ENCODE measurements around the gene P2RY12.

Gene P2RY12

GRCh38 chr3:151351648-151352047 is 32.9 kb downstream of the P2RY12 start (continued):
- no peak for TF ChIP-seq ZNF449 (tag by site-specific recombination; IDR thresholded peaks at IDR 0.05)
- TF ChIP-seq ZNF157 (tag by site-specific recombination; IDR thresholded peaks at IDR 0.05) = no peak

GRCh38 chr3:151351219-151351618 is 33.3 kb downstream of the P2RY12 start:
- Histone ChIP-seq H3K36me3 (ENCODE audit: control insufficient read depth in 2 of 2, insufficient read depth in 1 of 2, low read length in 2 of 2) (peaks cover 0 to 5% of the 10 kb centered on the region in 2 experiments; a peak in 1 of 3 replicates), H3K4me3 (ENCODE audit: low read depth, low read length) (no peak overlapping the region), H3K27ac (ENCODE audit: extremely low read depth, low read depth, low read length) (no peak overlapping the region), H3K4me1 (ENCODE audit: control insufficient read depth, insufficient read depth, low read length) (no peaks in the 10 kb centered on the region), H3K9me3 (ENCODE audit: control insufficient read depth, insufficient read depth, low read depth, low read length) (no peaks in the 10 kb centered on the region)
- CTCF ChIA-PET = no interaction called here
- POLR2A ChIA-PET = no interaction called here
- TF ChIP-seq ZNF610 (tag by site-specific recombination; IDR thresholded peaks at IDR 0.05; ENCODE audit: borderline replicate concordance) (no peak), ZSCAN5A (tag by site-specific recombination; IDR thresholded peaks at IDR 0.05) (no peak), ZNF596 (tag by site-specific recombination; IDR thresholded peaks at IDR 0.05) (no peak), ZNF792 (tag by site-specific recombination; IDR thresholded peaks at IDR 0.05) (no peak), ZBTB48 (tag by site-specific recombination; IDR thresholded peaks at IDR 0.05) (no peak)

- no peaks in the 10 kb centered on the region for H3K9me3 ChIP-seq (ENCODE audit: control insufficient read depth, insufficient read depth, low read depth, low read length)
- no peak overlapping the region for H3K4me3 ChIP-seq (ENCODE audit: low read depth, low read length)
- no peak overlapping the region for H3K27ac ChIP-seq (ENCODE audit: extremely low read depth, low read depth, low read length)
- H3K36me3 ChIP-seq (ENCODE audit: control insufficient read depth in 2 of 2, insufficient read depth in 1 of 2, low read length in 2 of 2) = no peaks in the 10 kb centered on the region
- ChIA-PET POLR2A (no interaction called here), CTCF (interaction anchor here (0.8 kb wide), 1 partner anchor 1921 kb away, joined by 3 read pairs; no protein-coding TSS in a partner anchor)
- no peaks in the 10 kb centered on the region for H3K4me1 ChIP-seq (ENCODE audit: control insufficient read depth, insufficient read depth, low read length)
- TF ChIP-seq GLI4 (tag by site-specific recombination; IDR thresholded peaks at IDR 0.05) (no peak), ZSCAN30 (tag by site-specific recombination; IDR thresholded peaks at IDR 0.05) (no peak), ZNF785 (tag by site-specific recombination; IDR thresholded peaks at IDR 0.05) (no peak), TCF7L2 (IDR thresholded peaks at IDR 0.05; ENCODE audit: borderline replicate concordance, low read depth, low read length) (no peak), ZNF335 (tag by site-specific recombination; conservative IDR thresholded peaks at IDR 0.05) (no peak), ZNF600 (tag by site-specific recombination; IDR thresholded peaks at IDR 0.05) (no peak), ZNF146 (tag by site-specific recombination; IDR thresholded peaks at IDR 0.05) (no peak), ATF2 (tag by site-specific recombination; IDR thresholded peaks at IDR 0.05; ENCODE audit: low read depth) (no peak), ZNF664 (tag by site-specific recombination; IDR thresholded peaks at IDR 0.05) (no peak), ZBTB26 (tag by site-specific recombination; optimal IDR thresholded peaks at IDR 0.05) (no peak), ZNF169 (tag by site-specific recombination; IDR thresholded peaks at IDR 0.05) (no peak), ZNF518A (tag by site-specific recombination; conservative IDR thresholded peaks at IDR 0.05; ENCODE audit: low read depth) (no peak), ZNF114 (tag by site-specific recombination; IDR thresholded peaks at IDR 0.05) (no peak)
Observed at GRCh38 chr3:151350656-151351055, 33.9 kb downstream of the P2RY12 start.

Measured in HEK293 (cell line).